Measurements from ENCODE around the gene TMEM8B.

DNA sequence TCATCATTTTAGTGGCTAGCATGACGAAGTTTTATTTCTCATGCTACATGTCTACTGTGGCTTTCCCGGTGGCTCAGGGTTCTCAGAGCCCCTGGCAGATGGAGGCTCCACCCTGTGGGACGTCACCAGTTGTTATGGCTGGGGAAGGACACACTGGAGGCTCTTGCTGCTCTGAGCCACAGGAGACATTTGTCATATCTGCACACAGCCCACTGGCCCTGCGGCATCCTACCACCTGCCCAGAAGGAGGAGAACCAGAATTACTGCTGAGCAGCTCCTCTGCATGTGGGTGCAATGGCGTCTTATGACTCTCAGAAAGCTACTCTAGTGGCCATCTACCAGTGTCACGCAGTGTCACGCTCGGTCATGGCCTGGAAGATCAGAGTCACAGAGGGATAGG, 34.6 kb downstream of the TMEM8B start:
- TF ChIP-seq POLR2A (IDR thresholded peaks at IDR 0.05) = no peak
- no peak for TF ChIP-seq CTCF (IDR thresholded peaks at IDR 0.05)

Measured in lower leg skin (tissue), 3 donors.